HepG2 (cell line): ENCODE data around the gene AUNIP.

Experiments used
- CBFB ChIP-seq: sonication (generic); formaldehyde crosslinking; IDR thresholded peaks from 2 replicates; pipeline ENCODE4 v1.4.0; 2020; ENCODE audit warnings: missing genetic modification reagents
- CTCF ChIP-seq: sonication (generic); formaldehyde crosslinking; IDR thresholded peaks from 2 replicates; pipeline ENCODE4 v1.5.0; 2020; ENCODE audit warnings: mild to moderate bottlenecking, missing genetic modification reagents, moderate library complexity
- MXD4 ChIP-seq: IDR thresholded peaks from 2 replicates; pipeline ENCODE4 v1.6.1; 2016; ENCODE audit warnings: mild to moderate bottlenecking, missing biosample characterization, missing genetic modification reagents
- TCF7L2 ChIP-seq: IDR thresholded peaks from 2 replicates; pipeline ENCODE4 v1.6.1; 2011; ENCODE audit warnings: mild to moderate bottlenecking, low read depth, low read length, moderate library complexity
- ZNF282 ChIP-seq: fragments of 450-650 bp; IDR thresholded peaks from 2 replicates; pipeline ENCODE4 v1.6.1; 2018; ENCODE audit not compliant: partially characterized antibody

GRCh38 chr1:25895365-25895990 is 36.2 kb upstream of the AUNIP start:
- no peak for TF ChIP-seq CBFB
- no peak for TF ChIP-seq MXD4
- TF ChIP-seq CTCF (CRISPR knock-in tag), result peak; percentile 96
- no peak for TF ChIP-seq TCF7L2
- no peak for TF ChIP-seq ZNF282
